ENCODE measurements around the gene TRA2B.

TRA2B gene

DNA sequence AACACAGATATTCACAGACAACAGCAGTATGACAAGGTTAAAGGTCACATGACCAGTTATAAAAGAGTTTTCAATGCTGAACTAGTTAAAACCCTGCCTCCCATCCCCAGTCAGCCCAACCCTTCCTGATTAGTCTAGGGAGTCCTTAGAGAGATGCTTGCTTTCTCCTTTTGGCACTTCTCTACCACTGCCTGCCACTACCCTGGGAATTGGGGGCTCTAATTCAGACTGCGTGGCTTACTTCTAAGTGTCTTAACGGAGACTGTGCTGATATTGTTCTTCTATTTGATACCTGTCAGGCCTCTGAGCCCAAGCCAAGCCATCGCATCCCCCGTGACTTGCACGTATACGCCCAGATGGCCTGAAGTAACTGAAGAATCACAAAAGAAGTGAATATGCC, 11.7 kb upstream of the TRA2B start:
- no peak for FAIRE-seq

DNA sequence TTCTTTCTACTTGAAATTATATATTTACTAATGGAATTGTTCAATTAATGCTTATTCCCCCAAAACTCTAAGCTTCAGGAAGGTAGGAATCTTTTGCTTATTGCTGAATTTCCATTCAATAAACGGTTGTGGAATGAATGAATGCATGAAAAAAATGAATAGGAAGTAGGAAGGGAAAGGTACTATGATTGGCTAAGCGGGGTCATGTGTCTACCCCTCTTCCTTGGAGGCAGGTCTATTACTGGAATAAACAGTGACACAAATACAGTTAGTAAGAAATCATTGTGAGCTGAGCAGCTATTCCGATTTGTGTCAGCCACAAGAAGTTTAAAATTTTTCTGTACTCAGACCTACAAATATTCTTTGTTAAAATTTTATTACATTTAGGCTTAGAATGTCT, 10.5 kb upstream of the TRA2B start:
- FAIRE-seq, result no peak

DNA sequence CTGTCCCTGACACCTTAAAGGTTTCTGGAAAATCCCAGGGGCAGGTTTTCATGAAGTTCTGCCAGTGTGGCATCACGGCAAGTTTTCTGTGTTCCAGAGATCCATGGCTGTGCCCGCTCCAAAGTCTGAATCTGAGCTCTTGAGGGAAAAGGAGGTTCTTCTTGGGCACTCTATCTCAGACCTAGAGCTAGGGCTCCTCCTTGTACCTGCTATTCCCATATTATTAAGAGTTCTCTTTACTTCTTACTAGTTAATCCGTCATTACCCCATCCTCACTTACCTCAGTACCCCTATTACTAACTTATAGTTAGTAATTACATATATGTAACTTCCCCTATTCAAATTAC, 5.9 kb upstream of the TRA2B start:
- no peak for FAIRE-seq

DNA sequence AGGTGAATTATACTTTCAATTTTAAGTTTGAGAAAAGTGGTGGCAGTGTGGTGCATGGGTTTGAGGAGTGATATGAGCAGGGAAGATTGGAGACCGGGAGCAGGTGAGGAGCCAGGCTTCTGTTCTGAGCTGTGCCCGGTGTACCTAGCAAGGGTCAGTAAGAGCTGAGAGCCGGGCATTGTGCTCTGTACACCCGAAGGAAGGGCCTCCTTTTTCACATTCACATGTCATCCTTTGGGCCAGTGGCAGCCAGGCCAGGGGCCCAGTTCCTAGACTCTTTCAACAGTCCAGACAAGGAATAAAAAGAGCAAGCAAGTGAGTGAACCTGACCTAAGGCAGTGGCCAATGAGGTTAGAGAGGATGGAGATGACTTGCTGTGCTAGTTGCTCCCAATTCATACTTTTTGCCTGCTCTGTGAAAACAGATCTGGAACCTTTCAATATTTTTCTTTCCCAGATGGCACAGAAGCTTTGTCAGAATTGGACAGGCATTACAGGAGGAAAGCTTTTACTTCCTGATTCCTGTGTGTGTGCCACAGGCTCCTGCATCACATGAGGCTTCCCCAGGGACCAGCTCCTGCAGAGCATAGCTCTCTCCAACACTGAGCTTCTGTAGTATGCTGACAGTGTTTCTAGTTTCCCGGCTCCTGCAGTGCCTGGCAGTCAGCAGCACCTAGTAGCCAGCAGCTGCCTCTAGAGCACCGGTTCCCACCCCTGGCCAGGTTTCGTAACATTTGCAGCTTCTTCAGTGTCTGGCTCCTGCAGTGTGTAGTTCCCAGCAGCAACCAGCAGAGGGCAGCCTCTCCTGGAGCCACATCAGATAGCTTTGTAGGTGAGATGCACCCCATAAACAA, 5.3 kb upstream of the TRA2B start:
- FAIRE-seq, result no peak

DNA sequence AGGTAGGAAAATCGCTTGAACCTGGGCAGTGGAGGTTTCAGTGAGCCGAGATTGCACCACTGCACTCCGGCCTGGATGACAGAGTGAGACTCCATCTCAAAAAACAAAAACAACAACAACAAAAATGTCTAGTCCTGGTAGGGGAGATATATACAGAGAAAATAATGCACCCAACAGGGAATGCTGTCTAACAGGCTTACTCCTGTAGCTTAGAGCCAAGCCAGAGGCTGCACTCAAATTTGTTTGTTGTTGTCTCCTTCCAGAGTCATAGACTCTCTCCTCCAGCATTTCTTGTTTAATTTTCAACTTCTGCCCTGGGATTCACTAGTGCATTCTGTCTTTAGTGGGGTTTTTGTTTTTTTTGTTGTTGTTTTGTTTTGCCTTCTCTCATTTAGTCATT, 4.6 kb upstream of the TRA2B start:
- FAIRE-seq, result no peak

GRCh38 chr3:185940951-185941350, 3.1 kb upstream of the TRA2B start:
- no peak for FAIRE-seq

DNA sequence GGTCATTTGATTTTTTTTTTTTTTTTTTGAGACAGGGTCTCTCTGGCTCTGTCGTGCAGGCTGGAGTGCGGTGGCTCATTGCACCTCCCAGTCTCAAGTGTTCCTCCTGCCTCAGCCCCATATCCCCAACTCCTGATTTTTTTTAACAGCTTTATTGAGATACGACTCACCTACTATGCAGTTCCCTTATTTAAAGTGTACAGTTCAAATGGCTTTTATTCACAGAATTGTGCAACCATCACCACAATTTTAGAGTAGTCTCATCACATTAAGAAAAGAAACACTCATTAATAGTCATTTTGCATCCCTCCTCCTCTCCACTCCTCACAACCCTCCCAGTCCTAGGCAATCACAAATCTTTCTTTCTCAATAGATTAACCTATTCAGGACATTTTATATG, 1.9 kb upstream of the TRA2B start:
- no peak for FAIRE-seq

DNA sequence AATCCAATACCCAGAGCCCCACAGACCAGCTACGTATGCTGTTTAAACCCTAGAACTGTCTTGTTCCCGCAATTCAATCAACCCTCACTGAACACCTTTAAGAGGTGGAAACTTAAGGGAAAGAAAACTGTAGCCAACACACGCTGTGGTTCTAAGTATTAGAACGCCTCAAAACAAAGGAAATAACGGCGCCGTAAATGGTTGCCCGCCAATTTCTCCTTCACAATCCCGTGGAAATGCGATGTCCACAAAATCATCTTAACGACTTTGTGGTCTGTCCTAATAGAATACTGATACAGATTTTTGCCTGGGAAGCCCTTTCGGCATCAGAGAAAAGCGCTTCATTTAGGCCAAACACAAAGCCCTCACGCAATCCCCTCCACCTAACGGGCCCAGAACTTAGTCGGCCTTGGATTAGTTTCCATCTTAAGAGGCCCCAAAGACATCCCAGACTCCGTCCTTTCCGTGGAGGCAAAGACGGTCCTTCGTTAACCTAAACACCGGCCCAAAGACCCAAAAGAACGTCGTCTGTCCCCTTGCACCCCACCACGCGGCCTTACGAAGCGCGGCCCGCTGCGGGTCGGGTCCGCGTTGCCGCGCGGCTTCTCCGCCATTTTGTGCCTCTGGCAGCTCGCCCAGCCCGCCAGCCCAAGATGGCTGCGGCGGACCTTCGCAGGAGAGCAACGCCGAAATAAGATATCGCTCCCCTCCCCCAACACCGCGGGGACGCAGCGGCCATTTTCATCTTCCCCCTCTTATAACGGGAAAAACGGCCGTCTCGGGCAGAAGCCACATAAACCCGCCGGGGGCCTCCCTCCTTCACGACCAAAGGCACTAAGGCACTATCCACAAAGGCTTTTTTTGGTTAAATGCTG, 763 bp downstream of the TRA2B start:
- FAIRE-seq, result no peak

DNA sequence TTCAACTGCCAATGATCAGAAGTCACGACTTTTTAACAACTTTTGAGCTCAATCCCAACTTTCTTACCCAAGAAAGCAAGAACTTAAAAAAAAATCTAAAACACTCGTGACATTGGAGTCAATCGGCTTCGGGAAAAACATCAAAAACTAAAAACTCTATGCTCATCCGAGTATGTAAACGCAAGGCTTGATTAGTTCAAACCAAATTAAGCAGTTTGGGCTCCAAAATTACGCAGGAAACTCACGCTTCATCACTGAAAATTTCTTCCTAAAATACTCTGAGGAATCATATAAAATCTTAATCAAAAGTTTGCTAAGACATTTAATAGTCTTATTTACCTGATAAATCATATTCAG, 1.6 kb downstream of the TRA2B start:
- no peak for FAIRE-seq

DNA sequence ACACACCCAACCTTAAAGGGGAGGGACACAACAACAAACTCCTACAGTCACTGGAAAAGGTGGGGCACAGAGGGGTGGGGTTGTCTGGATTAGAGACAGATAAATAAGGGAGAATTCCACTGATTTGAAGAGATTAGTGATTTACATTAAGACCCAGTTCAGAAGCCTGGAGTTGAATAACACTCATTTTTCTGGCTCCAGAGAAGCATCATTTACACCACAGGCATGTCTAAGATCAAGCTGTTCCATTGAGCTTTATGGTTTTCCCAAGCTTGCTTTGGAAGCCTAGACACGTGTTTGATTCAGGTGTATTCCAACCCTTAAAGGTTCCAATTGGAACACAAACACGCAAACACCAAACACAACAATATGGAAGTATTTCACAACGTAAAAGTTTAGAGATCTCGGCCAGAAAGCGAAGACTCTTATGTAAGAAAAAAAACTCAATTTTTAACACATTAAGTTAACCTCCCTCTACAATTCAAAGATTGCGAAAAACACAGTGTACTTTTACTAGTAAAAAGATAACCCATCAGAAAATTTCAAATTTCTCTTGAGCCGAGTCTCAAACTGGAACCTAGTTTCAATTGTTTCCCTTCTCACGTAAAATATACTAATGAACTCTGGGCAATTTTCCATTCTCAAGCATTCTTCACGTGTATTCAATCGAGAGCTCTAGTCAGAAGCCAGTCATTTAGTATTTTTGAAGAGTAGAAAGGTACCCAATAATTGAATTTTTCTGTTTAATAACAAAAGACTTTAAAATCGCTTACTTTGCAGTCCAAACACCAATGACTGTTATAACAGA, 2.1 kb downstream of the TRA2B start:
- FAIRE-seq, result no peak

GRCh38 chr3:185934767-185935464, 2.9 kb downstream of the TRA2B start:
- no peak for FAIRE-seq

- FAIRE-seq, result no peak
Measured at GRCh38 chr3:185934174-185934557, 3.6 kb downstream of the TRA2B start.

- FAIRE-seq, result no peak
Measured at GRCh38 chr3:185933374-185934173, 4.2 kb downstream of the TRA2B start.

DNA sequence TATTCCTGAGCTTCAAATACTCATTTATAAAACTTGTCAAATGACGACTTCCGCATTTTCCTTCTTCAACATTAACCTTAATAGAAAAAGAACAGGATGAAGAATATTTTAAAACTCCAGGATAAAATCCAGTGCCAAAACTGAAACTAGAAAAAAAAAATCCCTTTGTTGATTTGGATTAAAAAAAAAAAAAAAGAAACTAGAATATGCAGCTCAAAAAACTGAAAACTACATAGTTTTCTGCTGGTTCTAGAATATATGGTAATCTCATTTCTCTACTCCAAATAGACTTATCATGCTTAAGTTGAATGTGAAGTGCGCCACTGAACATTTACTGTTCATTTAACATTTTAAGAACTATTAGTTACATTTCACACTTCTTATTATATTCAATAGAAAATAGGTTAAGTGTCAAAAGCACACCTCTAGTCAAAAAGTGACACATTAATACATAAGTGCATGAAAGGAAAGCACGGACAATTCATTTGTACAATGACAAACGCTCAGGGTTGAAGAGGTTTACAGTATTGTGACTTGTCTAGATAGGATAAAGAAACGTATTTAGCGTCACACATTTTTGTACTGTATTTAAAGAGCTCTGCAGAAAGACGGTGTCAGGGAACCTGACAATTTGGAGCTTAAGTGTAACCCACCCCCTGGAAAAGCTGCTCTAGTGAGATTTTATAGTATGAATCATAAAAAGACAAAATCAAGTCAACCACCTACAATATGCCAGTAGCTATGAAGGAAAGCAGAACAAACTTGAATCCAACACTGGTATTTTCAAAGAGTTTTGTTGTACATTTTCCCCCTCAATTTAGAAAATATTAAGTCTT, 5.8 kb downstream of the TRA2B start:
- no peak for FAIRE-seq

DNA sequence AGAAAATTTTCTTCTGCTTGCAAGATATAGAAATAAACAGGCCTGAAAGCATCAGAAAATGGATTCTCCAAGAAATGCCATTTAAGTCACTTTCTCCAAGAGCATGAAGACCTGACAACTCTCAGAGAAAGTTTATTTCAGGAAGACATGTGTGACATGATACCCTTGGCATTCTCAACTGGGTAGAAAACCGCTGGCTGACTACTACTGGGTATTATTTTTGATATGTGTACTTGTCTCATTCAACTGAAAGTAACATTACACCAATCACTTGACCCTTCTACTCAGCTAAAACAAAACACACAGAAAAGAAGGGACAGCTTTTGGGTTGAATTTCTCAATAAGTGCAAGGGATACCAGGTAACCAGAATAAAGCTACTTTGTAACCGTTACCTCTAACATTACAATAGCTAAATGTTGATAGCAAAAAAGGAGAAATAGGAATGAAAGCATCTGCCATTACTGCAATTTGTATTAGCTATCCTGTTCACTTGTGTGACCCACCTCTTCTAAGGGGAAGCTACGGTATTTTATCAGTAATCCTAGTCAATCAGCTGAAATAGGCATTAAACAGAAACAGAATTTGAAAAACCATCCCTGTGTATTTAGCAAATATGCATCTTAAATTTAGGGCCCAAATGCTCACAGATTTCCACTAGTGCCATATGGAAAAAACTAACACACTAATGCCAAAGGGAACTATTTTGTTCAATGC, 7.3 kb downstream of the TRA2B start:
- no peak for FAIRE-seq

DNA sequence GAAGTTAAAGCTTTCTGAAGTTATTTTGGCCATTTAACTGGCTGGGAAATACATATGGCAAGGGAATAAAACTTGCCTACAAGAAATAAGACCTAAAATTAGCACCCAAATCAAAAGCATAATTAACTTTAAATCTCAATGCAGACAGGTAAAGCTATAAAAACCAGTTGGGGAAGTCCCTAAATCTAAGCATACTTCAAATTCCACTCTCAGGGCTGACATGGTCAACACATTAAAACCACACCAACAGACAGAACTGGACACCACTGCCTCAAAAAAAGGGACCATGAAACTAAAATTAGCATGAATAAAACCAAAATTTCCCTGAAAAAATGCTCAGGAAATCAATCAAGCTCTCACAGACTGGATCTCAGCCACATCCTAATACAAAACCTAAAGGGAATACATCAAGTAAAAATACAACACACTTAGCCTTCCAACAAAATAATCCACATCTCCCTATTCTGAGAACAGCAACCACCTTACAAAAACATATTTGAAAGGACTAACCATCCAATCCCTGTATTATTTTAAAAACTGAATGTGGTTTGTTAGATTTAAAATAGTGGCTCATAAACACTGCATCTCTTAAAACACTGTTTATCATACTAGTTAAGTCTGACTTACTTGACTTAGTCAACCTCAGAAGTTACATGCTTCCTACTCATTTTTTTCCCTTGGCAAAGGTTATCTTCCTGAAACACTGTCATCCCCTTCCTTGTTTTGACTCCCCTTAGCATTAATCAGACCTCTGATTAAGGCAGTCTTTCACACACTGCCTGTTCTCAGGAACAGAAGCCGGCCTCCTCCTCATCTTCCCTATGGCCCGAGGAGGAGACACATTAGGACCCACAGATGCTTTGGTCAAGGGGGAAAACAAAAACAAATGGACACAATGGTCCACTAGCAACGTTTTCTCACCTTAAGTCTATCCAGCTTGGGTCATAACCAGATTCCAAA, 8.3 kb downstream of the TRA2B start:
- no peak for FAIRE-seq

GRCh38 chr3:185928496-185928895, 9.3 kb downstream of the TRA2B start:
- no peak for FAIRE-seq

GRCh38 chr3:185927501-185928200, 10.2 kb downstream of the TRA2B start:
- no peak for FAIRE-seq

Data from TTC549 (cell line).